ENCODE results near the gene LMCD1. TPM values are rescaled to one million over a fixed set of nuclear protein-coding genes. Genes with fewer than 3 reads are reported as not detected.
"Not testable (repeated sequence)": the region's sequence is repeated elsewhere in the genome, so short reads cannot be mapped to it uniquely, and the experiment has no call there.

LMCD1 gene
- total RNA-seq, 1 donor from 2014 or later: 1.3 TPM

- no peak overlapping the region for H3K27ac Mint-ChIP-seq (ENCODE audit: unreplicated experiment)
- no peak overlapping the region for H3K4me3 Mint-ChIP-seq (ENCODE audit: unreplicated experiment)
- no peaks in the 10 kb centered on the region for H3K9me3 Mint-ChIP-seq (ENCODE audit: unreplicated experiment)
- TF ChIP-seq CTCF (IDR thresholded peaks at IDR 0.05; ENCODE audit: partially characterized antibody, unreplicated experiment): no peak
- H3K27me3 Mint-ChIP-seq (ENCODE audit: unreplicated experiment): no peaks in the 10 kb centered on the region
- H3K36me3 Mint-ChIP-seq (ENCODE audit: unreplicated experiment): no peaks in the 10 kb centered on the region
- no peaks in the 10 kb centered on the region for H3K4me1 Mint-ChIP-seq (ENCODE audit: low read depth, unreplicated experiment)
- no peak for DNase-seq
Measured at GRCh38 chr3:8579943-8580342, 78.3 kb downstream of the LMCD1 start.

GRCh38 chr3:8580434-8580833 is 78.8 kb downstream of the LMCD1 start:
- H3K4me1 Mint-ChIP-seq (ENCODE audit: low read depth, unreplicated experiment); H3K27ac Mint-ChIP-seq (ENCODE audit: unreplicated experiment); H3K36me3 Mint-ChIP-seq (ENCODE audit: unreplicated experiment); DNase-seq; H3K4me3 Mint-ChIP-seq (ENCODE audit: unreplicated experiment); H3K27me3 Mint-ChIP-seq (ENCODE audit: unreplicated experiment); H3K9me3 Mint-ChIP-seq (ENCODE audit: unreplicated experiment): not testable (repeated sequence)

GRCh38 chr3:8581373-8581772 is 79.8 kb downstream of the LMCD1 start:
- H3K27ac Mint-ChIP-seq (ENCODE audit: unreplicated experiment): no peak overlapping the region
- H3K27me3 Mint-ChIP-seq (ENCODE audit: unreplicated experiment): no peaks in the 10 kb centered on the region
- no peak overlapping the region for H3K4me3 Mint-ChIP-seq (ENCODE audit: unreplicated experiment)
- no peak for TF ChIP-seq CTCF (IDR thresholded peaks at IDR 0.05; ENCODE audit: partially characterized antibody, unreplicated experiment)
- no peaks in the 10 kb centered on the region for H3K36me3 Mint-ChIP-seq (ENCODE audit: unreplicated experiment)
- no peaks in the 10 kb centered on the region for H3K9me3 Mint-ChIP-seq (ENCODE audit: unreplicated experiment)
- H3K4me1 Mint-ChIP-seq (ENCODE audit: low read depth, unreplicated experiment): no peaks in the 10 kb centered on the region
- no peak for DNase-seq

- Mint-ChIP-seq H3K27ac (ENCODE audit: unreplicated experiment) (no peak overlapping the region), H3K36me3 (ENCODE audit: unreplicated experiment) (no peaks in the 10 kb centered on the region), H3K9me3 (ENCODE audit: unreplicated experiment) (no peaks in the 10 kb centered on the region), H3K4me1 (ENCODE audit: low read depth, unreplicated experiment) (no peaks in the 10 kb centered on the region), H3K27me3 (ENCODE audit: unreplicated experiment) (no peaks in the 10 kb centered on the region), H3K4me3 (ENCODE audit: unreplicated experiment) (no peak overlapping the region)
- no peak for DNase-seq
- TF ChIP-seq CTCF (IDR thresholded peaks at IDR 0.05; ENCODE audit: partially characterized antibody, unreplicated experiment): no peak
Measured at GRCh38 chr3:8581806-8582445, 80.3 kb downstream of the LMCD1 start.

GRCh38 chr3:8584661-8585060 is 83.0 kb downstream of the LMCD1 start:
- no peak overlapping the region for H3K4me3 Mint-ChIP-seq (ENCODE audit: unreplicated experiment)

More at GRCh38 chr3:8584661-8585060, 83.0 kb downstream of the LMCD1 start:
- no peaks in the 10 kb centered on the region for H3K4me1 Mint-ChIP-seq (ENCODE audit: low read depth, unreplicated experiment)
- no peaks in the 10 kb centered on the region for H3K9me3 Mint-ChIP-seq (ENCODE audit: unreplicated experiment)
- no peak overlapping the region for H3K27ac Mint-ChIP-seq (ENCODE audit: unreplicated experiment)
- no peak for DNase-seq
- no peak for TF ChIP-seq CTCF (IDR thresholded peaks at IDR 0.05; ENCODE audit: partially characterized antibody, unreplicated experiment)
- no peaks in the 10 kb centered on the region for H3K36me3 Mint-ChIP-seq (ENCODE audit: unreplicated experiment)
- H3K27me3 Mint-ChIP-seq (ENCODE audit: unreplicated experiment): peaks cover 2% of the 10 kb centered on the region
